Measurements from ENCODE around the gene MRGPRG.
"Not testable (repeated sequence)": the region's sequence is repeated elsewhere in the genome, so short reads cannot be mapped to it uniquely, and the experiment has no call there.

MRGPRG gene, protein sequence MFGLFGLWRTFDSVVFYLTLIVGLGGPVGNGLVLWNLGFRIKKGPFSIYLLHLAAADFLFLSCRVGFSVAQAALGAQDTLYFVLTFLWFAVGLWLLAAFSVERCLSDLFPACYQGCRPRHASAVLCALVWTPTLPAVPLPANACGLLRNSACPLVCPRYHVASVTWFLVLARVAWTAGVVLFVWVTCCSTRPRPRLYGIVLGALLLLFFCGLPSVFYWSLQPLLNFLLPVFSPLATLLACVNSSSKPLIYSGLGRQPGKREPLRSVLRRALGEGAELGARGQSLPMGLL
- 0 reads per million in 4 donors for total RNA-seq

DNA sequence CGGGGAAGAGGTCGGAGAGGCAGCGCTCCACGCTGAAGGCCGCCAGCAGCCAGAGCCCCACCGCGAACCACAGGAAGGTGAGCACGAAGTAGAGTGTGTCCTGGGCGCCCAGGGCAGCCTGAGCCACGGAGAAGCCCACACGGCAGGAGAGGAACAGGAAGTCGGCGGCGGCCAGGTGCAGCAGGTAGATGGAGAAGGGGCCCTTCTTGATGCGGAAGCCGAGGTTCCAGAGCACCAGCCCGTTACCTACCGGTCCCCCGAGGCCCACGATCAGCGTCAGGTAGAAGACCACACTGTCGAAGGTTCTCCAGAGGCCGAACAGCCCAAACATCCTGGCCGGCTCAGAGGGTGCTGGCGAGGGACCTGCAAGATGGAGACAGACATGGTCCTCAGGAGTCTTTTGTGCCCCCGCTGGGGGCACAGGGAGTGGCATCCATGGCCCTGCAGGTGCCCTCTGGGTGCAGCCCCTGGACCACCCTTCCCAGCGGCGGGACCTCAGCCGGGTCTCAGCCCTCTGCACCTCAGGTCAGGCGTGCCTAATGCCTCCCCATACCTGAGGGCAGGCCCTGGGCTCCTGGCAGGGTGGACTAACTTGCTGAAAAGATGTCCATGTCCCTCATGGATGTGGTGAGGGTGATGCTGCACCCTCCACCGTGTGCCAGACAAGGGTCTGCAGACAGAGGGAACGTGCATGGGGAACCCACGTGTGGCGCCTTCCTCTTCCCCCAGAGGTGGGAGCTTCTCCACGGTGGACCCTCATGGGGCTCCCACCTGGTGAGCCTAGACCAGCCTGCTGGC, at the start of gene MRGPRG:
Gene MRGPRG, minus strand, starts transcription at position 331 of the 798 bp plus-strand sequence. Its CDS starts 0 bp downstream, at position 331.
- no peak for DNase-seq

DNA sequence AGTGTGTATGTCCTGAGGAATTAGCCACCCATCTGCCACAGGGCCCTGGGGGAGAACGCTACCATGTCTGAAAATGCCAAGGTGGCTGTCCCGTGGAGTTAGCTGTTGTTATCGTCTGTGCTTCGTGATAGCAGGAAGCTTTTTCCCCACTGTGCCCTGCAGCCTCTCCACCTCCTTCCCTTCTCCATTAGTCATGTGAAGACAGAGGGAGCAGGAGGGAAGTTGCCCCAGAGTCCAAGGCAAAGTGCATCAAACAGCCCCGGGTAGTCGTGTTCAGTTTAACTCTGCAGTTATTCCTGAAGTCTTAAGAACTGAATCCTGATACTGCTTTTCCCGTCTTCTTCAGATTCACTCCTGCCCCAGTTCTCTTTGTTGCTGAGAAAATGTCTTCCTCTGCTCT, 43.9 kb upstream of the MRGPRG start:
- DNase-seq, result not testable (repeated sequence)

DNA sequence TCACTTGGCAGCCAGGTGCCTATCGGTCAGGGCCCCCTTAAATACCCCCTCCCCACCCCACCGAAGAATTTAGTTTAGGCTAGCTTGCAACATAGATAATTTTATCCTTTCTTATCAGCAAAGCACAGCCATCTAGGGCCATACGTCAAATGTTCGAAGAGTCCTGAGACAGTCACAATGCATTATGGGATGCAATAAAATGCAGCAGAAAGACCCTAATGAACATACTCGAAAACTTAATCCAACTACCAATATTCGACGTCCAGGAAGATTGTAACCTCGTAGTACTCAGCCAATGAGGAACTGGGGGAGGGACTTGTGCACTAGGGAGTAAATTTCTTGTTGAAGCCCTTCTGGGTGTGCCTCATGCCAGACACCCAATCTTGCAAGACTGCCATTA, 43.2 kb upstream of the MRGPRG start:
- not testable (repeated sequence) for DNase-seq

DNA sequence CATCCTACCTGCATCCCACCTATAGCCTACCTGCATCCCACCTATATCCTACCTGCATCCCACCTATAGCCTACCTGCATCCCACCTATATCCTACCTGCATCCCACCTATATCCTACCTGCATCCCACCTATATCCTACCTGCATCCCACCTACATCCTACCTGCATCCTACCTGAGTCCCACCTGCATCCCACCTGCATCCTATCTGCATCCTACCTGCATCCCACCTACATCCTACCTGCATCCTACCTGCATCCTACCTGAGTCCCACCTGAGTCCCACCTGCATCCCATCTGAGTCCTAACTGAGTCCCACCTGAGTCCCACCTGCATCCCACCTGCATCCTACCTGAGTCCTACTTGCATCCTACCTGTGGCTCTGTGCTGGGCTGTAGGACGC, 38.9 kb upstream of the MRGPRG start:
- DNase-seq, result not testable (repeated sequence)

DNA sequence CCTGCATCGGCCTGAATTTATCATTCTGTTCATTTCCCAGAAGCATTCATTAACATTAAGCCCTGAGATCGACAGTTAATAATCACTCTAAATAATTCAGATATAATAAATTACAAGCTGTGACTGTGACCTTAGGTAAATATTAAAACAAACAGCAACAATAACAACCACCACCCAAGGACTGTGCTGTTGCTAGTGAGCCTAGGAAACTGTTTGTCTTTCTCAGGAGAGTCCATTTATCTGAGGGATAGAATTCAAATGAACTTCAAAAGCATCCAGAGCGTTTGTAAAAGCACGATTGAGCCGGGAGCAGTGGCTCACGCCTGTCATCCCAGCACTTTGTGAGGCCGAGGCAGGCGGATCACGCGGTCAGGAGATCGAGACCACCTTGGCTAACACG, 36.6 kb upstream of the MRGPRG start:
- DNase-seq, result not testable (repeated sequence)

DNA sequence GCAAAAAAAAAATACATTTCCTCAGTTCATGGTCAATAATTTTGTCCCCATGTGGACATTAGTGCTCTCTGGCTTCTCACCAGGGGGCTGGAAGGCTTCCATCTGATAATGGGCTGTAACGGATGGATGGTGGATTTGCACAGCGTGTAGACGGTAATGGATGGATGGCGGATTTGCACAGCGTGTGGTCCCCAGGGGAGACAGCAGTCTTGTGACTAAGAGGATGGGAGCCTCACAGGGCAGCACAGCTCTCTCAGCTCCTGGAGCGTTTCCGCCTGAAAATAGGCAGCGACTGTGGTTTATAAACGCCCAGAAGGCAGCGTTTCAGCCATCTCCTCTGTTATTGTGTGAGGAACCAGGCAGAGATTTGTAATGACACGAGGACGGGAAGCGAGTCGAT, 36.2 kb upstream of the MRGPRG start:
- DNase-seq, result not testable (repeated sequence)

DNA sequence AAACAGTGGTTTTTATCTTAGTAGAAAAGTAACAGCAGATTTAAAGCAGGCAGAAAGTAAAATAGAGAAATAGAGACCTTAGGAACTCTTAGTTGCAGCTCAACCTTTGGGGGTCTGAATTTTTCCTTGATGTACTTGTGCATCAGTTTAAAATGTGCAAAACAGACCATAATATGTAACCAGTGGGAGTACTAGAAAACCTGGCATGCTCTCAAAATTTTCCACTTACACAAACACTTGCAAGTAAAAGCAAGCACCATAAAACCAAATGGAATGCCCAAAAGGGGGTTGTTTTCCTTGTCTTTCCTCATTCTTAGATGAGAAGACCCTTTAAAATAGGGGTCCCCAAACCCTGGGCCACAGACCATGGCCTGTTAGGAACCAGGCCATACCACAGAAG, 26.5 kb upstream of the MRGPRG start:
- DNase-seq, result no peak

DNA sequence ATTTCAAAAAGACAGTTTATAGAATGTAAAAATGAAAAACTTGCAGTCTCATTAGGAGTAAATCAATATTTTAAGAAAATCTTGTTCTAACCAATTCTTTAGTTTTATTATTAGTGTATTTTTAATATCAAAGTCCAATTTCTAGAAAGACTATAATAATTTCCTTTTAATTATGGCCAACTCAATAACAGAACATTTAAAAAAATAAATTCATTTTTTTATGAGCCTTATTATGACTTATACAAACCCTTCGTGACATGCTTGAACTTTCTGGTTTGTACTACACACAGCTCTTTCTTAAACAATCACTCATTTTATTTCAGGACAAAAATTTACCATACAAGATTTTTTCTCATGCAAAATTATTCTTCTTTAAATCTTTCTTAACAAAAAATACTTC, 25.3 kb upstream of the MRGPRG start:
- DNase-seq, result no peak

DNA sequence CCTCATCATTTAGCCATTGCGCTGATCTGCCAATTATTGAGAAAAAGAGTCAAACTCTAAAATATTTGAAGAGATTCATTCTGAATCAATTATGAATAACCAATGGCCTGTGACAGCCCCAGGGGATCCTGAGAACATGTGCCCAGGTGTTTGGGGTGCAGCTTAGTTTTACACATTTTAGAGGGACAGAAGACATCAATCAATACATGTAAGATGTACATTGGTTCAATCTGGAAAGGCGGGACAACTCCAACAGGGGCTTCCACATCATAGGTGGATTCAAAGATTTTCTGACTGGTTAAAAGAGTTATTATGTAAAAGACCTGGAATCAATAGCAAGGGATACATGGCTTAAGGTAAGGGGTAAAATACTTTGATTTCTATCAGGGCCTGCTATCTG, 18.5 kb upstream of the MRGPRG start:
- DNase-seq, result no peak

DNA sequence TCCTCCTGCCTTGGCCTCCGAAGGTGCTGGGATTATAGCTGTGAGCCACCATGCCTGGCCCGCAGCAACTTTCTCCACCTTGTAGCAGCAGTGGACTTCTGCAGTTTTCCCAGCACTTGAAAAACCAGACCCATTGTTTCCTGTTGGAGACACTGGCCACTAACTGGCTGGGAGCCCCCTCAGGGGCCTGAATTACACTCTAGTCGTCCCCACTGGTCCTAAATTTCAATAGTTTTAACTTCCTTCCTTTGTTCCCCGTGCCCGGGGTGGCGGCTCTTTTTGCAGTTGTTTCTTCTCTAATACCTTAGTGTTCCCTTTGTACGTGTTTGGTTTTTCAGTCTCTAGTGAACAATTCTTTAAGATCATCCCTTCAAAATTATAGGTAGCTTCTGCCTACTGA, 16.2 kb upstream of the MRGPRG start:
- DNase-seq, result no peak

DNA sequence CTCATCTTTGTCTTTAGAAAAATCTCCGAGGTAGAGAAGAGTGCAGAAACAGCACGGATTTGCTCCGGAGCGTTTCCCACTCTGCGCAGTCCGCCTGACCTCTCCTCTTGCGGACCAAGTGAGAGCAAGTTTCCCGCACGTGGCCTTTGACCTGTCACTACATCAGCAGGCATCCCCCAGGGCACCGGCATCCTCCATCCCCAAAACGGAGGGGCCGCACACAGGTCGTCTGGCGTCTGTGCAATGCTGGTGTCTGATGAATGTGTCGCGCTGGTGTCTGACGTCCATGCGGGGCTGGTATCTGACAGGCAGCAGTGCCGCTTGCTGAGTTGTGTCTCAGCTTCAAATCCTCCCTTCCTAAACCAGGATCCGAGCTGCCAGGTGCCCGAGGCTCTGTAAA, 14.3 kb upstream of the MRGPRG start:
- DNase-seq, result no peak

DNA sequence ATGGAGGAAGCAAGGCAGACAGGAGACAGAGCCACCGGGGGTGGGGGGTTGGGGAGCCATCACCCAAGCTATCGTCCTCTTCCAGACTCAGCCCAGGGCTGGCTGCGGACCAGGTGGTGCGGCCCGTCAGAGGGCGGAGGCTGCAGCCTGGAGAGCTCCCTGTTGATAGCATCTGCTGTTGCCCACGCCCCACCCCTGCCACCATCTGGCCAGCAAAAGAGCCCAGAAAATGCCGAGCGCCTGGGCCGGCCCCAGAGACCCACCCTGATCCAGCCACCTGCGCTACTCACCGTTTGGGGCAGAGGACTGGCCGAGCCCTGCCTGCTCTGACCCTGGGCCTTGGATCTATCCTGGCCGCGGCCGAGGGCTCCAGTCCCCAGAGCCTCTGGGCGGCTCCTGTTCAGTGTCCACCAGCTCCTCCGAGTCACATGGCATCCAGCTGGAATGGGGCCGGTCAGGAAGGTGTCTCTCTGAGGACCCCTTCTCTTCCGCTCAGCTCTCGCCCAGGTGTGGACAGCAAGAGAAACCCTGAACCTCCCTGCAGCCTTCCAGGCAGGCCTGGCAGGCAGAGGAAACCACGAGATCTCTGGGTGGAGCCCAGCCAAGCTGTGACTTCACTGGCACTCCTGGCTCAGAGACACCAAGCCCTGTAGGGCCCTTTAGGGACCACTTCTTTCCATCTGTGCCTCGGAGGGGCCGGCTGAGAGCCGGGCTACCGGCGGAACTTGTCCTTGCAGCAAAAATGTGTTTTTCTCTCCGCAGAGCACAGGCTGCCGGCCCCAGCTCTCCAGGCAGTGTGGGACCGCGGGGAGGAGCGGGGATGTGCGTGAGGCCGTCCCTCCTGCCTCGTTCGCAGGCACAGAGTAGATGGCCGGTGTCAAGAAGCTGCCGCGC, 13.5 kb upstream of the MRGPRG start, which contains the start of gene MRGPRE:
Gene MRGPRE, minus strand, starts transcription at position 567 of the 894 bp plus-strand sequence. CDS start 3,618 bp downstream, outside the sequence.
- DNase-seq, result no peak

DNA sequence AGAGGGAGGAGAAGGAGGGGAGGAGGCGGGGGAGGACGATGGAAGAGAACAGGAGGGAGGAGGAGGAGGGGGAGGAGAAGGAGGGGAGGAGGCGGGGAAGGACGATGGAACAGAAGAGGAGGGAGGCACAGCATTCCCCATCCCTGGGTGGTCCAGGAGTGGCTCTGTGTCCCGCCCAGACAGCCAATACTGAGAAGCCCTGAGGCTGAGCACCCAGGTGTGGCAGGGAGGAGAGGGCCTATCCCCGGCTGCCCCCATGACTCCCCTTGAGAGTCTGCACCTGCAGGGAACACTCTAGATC, 12.9 kb upstream of the MRGPRG start:
- no peak for DNase-seq

DNA sequence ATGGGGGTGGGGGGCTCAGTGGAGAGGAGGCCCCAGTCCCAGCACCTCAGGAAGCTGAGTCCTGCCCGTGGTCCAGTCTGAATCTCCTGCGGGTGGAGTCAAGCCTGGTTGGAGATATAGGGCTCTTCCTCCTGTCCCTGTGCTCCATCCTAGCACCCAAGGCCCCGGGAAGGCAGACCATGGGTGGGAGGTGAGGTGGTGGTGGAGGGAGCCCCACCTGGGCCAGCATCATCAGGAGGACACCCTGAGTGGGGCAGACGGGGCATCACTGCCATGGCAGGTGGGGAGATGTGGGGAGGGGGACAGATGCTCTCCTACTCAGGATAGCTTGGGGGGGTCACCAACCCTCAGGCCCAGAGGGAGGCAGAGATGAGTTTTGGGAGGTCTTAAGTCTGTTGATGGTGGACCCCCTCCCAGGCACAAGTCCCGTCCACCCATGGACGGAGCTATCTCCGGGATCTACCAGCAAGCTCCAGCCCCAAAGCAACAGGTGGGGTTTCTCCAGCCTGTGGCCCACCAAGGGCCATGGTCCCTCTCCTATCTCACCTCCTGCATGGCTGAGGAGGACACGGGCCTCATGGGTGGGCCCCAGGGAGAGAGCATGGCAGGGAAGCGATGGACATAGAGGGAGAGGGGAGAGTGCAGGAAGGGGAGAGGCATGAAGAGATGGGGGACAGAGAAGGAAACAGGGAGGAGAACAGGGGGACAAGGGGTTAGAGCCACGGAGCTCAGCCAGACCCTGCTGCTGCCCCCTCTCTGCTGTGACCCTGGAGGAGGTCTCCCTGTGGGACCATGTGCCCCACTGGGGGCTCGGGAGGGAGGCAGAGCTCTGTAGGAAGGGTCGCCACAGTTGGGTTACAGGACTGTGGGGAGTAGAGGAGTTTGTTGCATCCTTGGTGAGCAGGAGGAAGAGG, 12.3 kb upstream of the MRGPRG start:
- no peak for DNase-seq

DNA sequence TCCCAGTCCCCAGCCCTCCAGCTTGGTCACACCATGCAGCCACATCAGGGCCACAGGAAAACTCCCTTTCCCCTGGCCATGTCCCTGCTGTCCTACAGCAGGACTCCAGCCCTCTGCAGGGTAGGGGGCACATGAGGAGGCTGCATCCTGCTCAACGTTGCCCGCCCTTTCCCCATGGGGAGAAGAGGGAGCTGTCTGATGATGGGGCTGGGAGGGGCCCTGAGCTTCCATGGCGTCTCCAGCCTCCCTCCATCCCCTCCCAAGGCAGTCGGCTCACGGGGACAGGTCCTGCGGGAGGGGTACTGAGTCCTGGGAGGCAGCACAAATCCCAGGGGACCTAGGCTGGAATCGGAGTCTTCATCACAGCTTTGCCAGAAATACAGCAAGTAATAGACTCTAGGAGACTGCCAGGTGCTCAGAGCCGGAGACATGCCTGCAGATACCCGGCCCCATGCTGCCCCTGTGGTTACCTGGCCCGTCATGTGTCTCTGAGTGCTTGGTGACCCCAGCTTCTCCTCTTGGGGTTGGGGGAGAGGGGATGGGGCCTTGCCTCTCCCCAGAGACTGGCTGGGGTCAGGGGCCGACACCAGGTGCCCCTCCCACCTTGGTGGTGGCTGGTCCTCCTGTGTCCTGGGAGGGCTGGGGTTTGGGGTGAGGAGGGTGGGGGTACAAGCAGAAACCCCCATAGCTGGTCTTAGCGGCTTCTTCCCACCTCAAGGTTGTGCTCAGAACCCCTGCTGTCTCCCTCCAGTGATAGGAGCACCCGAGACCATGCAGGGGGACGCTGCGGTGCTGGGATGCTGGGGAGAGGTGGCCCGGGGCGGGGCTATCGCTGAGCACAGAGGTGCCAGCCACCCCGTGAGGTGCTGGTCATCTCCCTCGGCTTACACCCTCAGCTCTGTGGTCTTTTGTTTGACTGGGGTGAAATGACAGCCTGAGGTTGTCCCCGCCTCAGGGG, 11.3 kb upstream of the MRGPRG start:
- DNase-seq, result no peak

DNA sequence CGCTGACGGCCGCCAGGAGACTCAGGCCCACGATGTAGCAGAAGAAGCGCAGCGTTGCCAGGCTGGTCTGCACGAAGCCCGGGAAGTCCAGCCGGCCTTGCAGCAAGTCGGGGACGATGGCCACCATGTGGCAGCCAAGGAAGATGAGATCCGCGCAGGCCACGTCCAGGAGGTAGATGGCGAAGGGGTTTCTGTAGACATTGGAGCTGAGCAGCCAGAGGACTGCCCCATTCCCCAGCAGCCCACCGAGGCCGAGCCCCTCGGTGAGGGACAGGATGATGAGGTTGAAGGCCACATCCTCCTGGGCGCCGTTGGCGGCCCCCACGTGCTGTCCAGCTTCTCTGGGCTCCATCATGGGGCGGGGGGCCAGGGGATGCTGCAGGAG, 9.8 kb upstream of the MRGPRG start:
- DNase-seq, result no peak

DNA sequence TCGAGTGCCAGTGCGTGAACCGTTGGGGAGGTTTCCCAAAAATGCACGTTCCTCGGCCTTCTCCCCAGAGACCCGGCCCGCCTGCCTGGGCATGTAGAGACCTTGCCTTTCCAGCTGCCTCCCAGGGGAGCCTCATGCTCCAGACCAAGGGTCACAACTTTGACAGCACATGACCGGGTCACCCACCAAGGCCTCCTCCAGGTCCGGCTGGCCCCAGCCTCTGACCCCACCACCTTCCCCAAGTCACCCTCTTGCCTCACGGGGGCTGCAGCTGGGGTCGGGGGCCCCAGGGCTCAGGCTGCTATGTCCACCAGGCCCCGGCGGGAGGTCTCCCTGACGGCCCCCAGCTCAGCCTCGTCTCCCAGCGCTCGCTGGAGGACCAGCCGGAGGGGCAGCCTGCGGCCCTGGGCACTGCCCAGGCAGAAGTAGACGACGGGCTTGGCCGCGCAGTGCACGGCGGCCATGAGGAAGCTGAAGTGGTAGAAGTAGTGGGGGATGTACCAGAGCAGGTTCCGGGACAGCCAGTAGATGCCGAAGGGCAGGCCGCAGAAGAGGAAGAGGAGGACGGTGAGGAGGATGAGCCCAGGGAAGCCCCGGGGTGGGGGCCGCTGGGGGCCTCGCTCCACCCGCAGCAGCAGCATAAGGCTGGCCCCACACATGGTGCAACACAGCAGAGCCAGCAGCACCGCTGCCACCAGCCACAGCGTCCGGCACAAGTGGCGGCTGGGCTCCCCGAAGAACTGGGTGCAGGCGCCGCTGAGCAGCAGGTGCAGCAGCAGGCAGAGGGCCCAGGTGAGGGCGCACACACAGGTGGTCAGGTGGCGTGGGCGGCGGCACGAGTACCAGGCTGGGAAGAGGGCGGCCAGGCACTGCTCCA, 9.2 kb upstream of the MRGPRG start:
- no peak for DNase-seq

DNA sequence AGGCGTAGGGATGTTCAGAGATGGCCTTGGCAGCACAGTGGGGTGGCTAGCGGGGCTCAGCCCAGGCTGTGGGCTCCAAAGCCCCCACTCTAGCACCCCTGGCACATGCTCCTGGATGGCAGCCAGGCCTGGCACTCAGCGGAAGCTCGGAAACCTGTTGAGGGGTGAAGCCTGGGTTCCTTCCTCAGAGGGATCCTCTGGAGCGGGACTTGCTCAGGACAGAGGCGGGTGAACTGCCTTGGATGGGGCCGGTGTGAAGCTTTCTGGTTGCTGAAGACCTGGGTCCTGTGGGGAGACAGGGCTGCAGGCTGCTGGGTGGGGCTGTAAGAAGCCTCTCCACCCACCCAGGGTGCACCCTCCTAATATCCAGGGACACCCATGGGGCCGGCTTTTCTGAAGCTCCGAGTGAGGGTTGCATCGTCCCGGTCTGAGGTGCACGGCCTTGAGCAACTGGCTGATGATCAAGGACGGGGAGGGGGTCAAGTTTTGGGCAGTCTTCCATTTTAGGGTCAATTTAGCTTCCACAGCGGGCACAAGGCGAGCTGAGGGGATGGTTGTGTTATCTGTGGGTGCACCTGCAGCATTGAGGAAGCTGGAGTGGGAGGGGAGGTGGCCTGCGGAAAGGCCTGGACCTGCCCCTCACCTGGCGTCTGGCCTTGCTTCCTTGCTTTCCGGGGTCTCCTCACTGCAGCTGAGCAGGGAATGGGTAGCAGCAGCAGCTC, 8.4 kb upstream of the MRGPRG start:
- no peak for DNase-seq

Data from T-helper 1 cell (primary cell).